HepG2 (cell line): ENCODE measurements around the gene RMI1. TPM values are rescaled to one million over a fixed set of nuclear protein-coding genes. Genes with fewer than 3 reads are reported as not detected.
A peak's percentile ranks its signal among the peaks of the same experiment; 100 is the strongest.

ENCODE experiments used
- BORCS8-MEF2B ChIP-seq: sonication (generic); formaldehyde crosslinking; IDR thresholded peaks from 2 replicates; pipeline ENCODE4 v1.8.0; 2022; ENCODE audit warnings: mild to moderate bottlenecking, missing genetic modification reagents
- CBX5 ChIP-seq: sonication (generic); formaldehyde crosslinking; IDR thresholded peaks from 2 replicates; pipeline ENCODE4 v1.4.0; 2020; ENCODE audit warnings: missing genetic modification reagents, borderline replicate concordance
- E2F5 ChIP-seq: sonication (generic); formaldehyde crosslinking; conservative IDR thresholded peaks from 2 replicates; pipeline ENCODE4 v1.4.0; 2020; ENCODE audit warnings: missing genetic modification reagents
- HHEX ChIP-seq: IDR thresholded peaks from 2 replicates; pipeline ENCODE4 v1.6.1; 2016; ENCODE audit warnings: control low read depth
- HMG20A ChIP-seq: IDR thresholded peaks from 2 replicates; pipeline ENCODE4 v1.6.1; 2016; ENCODE audit warnings: borderline replicate concordance
- HNF4G ChIP-seq, 2 experiments: sonication (generic) in 1 of 2; formaldehyde crosslinking in 1 of 2; IDR thresholded peaks; 2 replicates each; pipeline versions ENCODE4 v1.4.0 to v1.6.1; 2011 to 2020; ENCODE audit warnings: borderline replicate concordance in 2 of 2, low read depth in 2 of 2, mild to moderate bottlenecking in 2 of 2, low read length in 1 of 2, missing genetic modification reagents in 1 of 2, moderate library complexity in 1 of 2
- IKZF5 ChIP-seq: IDR thresholded peaks from 2 replicates; pipeline ENCODE4 v1.6.1; 2018; ENCODE audit warnings: missing genetic modification reagents, mild to moderate bottlenecking, missing compliant biosample characterization
- NAIF1 ChIP-seq: sonication (generic); formaldehyde crosslinking; IDR thresholded peaks from 2 replicates; pipeline ENCODE4 v1.5.0; 2020; ENCODE audit warnings: mild to moderate bottlenecking, missing genetic modification reagents, borderline replicate concordance
- NFAT5 ChIP-seq: sonication (generic); formaldehyde crosslinking; IDR thresholded peaks from 2 replicates; pipeline ENCODE4 v1.4.0; 2020; ENCODE audit warnings: missing genetic modification reagents
- PRPF4 ChIP-seq: fragments of 200-400 bp; formaldehyde crosslinking; IDR thresholded peaks from 2 replicates; pipeline ENCODE4 v1.6.1; 2016; ENCODE audit warnings: low read length, low read depth; ENCODE audit not compliant: poor library complexity, severe bottlenecking
- PTBP1 ChIP-seq: fragments of 200-400 bp; formaldehyde crosslinking; IDR thresholded peaks from 2 replicates; pipeline ENCODE4 v1.6.1; 2018; ENCODE audit warnings: low read length, low read depth; ENCODE audit not compliant: poor library complexity, severe bottlenecking
- STAG1 ChIP-seq: sonication (generic); formaldehyde crosslinking; IDR thresholded peaks from 2 replicates; pipeline ENCODE4 v1.4.0; 2020; ENCODE audit warnings: missing genetic modification reagents
- ZC3H13 ChIP-seq: sonication (generic); formaldehyde crosslinking; IDR thresholded peaks from 2 replicates; pipeline ENCODE4 v1.8.1; 2023; ENCODE audit warnings: mild to moderate bottlenecking, missing genetic modification reagents, moderate library complexity
- ZFAT ChIP-seq: sonication (generic); formaldehyde crosslinking; conservative IDR thresholded peaks from 2 replicates; pipeline ENCODE4 v1.8.1; 2023; ENCODE audit warnings: missing genetic modification reagents, inconsistent platforms
- ZNF331 ChIP-seq: sonication (generic); formaldehyde crosslinking; IDR thresholded peaks from 2 replicates; pipeline ENCODE4 v1.4.0; 2020; ENCODE audit warnings: missing genetic modification reagents
- ZNF34 ChIP-seq: sonication (generic); formaldehyde crosslinking; IDR thresholded peaks from 2 replicates; pipeline ENCODE4 v1.4.0; 2020; ENCODE audit warnings: mild to moderate bottlenecking, missing genetic modification reagents, borderline replicate concordance
- ZNF709 ChIP-seq: sonication (generic); formaldehyde crosslinking; IDR thresholded peaks from 2 replicates; pipeline ENCODE4 v1.5.0; 2020; ENCODE audit warnings: mild to moderate bottlenecking, missing genetic modification reagents
- ZNF720 ChIP-seq: sonication (generic); formaldehyde crosslinking; IDR thresholded peaks from 2 replicates; pipeline ENCODE4 v1.4.0; 2020; ENCODE audit warnings: missing genetic modification reagents
- ZNF781 ChIP-seq: sonication (generic); formaldehyde crosslinking; IDR thresholded peaks from 2 replicates; pipeline ENCODE4 v1.5.1; 2020; ENCODE audit warnings: borderline replicate concordance, mild to moderate bottlenecking, missing genetic modification reagents; ENCODE audit errors: not compliant biosample characterization
- polyA plus RNA-seq, 8 experiments: library from polyadenylated mRNA; depleted of rRNA in 3 of 8; stranded (reverse) in 7 of 8; unstranded in 1 of 8; fragments of >200 nt; fragmentation: Illumina TruSeq in 4 of 8; extraction: Trizol in 4 of 8; gene quantifications; 2 replicates each; pipeline versions ENCODE4 v1.2.1 to v1.2.3, GENCODE V29; 2011 to 2016; ENCODE audit warnings: low read depth in 4 of 8, missing spikeins in 1 of 8, mixed read lengths in 1 of 8; ENCODE audit not compliant: insufficient read depth in 1 of 8
- total RNA-seq, 5 experiments: library from RNA; depleted of rRNA; stranded (reverse); fragments of >200 nt; fragmentation: Illumina TruSeq; extraction: Trizol; gene quantifications; 2 replicates each; pipeline ENCODE4 v1.2.3, GENCODE V29; 2016; ENCODE audit warnings: low read depth in 1 of 5
- TF ChIP-seq, protein P1 (sequence below): sonication (generic); formaldehyde crosslinking; IDR thresholded peaks from 2 replicates; pipeline ENCODE4 v1.4.0; 2020; ENCODE audit warnings: mild to moderate bottlenecking, missing genetic modification reagents
- TF ChIP-seq, protein P2 (sequence below): sonication (generic); formaldehyde crosslinking; IDR thresholded peaks from 2 replicates; pipeline ENCODE4 v1.8.1; 2023; ENCODE audit warnings: mild to moderate bottlenecking, inconsistent platforms, moderate library complexity, missing genetic modification reagents, borderline replicate concordance

The RMI1 gene
- total and polyA plus RNA-seq, 2 of the 13 experiments (the other 11 are each of a cell fraction or from before 2014, with no cell fraction given), result 0.54 to 3.7 TPM

GRCh38 chr9:83956086-83956435 is 24.5 kb upstream of the RMI1 start (continued):
- TF ChIP-seq HNF4G (IDR thresholded peaks at IDR 0.05; ENCODE audit: borderline replicate concordance, low read depth, low read length), result no peak
- TF ChIP-seq HNF4G (CRISPR knock-in tag; IDR thresholded peaks at IDR 0.05; ENCODE audit: borderline replicate concordance, low read depth), result no peak
- TF ChIP-seq ZNF331 (CRISPR knock-in tag), result no peak
- TF ChIP-seq HMG20A, result no peak
- TF ChIP-seq PRPF4, result no peak
- TF ChIP-seq ZNF709 (CRISPR knock-in tag), result no peak
- no peak for TF ChIP-seq E2F5 (CRISPR knock-in tag)
- no peak for TF ChIP-seq ZNF781
- TF ChIP-seq, protein P1, sequence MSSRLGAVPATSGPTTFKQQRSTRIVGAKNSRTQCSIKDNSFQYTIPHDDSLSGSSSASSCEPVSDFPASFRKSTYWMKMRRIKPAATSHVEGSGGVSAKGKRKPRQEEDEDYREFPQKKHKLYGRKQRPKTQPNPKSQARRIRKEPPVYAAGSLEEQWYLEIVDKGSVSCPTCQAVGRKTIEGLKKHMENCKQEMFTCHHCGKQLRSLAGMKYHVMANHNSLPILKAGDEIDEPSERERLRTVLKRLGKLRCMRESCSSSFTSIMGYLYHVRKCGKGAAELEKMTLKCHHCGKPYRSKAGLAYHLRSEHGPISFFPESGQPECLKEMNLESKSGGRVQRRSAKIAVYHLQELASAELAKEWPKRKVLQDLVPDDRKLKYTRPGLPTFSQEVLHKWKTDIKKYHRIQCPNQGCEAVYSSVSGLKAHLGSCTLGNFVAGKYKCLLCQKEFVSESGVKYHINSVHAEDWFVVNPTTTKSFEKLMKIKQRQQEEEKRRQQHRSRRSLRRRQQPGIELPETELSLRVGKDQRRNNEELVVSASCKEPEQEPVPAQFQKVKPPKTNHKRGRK (CRISPR knock-in tag), result peak; percentile 71; the same call in 1 of the 2 replicates
- no peak for TF ChIP-seq STAG1 (CRISPR knock-in tag)
- TF ChIP-seq, protein P2, sequence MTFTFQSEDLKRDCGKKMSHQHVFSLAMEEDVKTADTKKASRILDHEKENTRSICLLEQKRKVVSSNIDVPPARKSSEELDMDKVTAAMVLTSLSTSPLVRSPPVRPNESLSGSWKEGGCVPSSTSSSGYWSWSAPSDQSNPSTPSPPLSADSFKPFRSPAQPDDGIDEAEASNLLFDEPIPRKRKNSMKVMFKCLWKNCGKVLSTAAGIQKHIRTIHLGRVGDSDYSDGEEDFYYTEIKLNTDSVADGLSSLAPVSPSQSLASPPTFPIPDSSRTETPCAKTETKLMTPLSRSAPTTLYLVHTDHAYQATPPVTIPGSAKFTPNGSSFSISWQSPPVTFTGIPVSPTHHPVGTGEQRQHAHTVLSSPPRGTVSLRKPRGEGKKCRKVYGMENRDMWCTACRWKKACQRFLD (CRISPR knock-in tag), result no peak
- no peak for TF ChIP-seq ZFAT (CRISPR knock-in tag)
- 0 out of 2 replicates have a peak, but pooled peaks have one; percentile 49 for TF ChIP-seq NFAT5
- no peak for TF ChIP-seq ZNF720 (CRISPR knock-in tag)
- TF ChIP-seq NAIF1 (CRISPR knock-in tag), result no peak
- no peak for TF ChIP-seq IKZF5 (CRISPR knock-in tag)
- no peak for TF ChIP-seq CBX5
- no peak for TF ChIP-seq ZNF34 (CRISPR knock-in tag)
- no peak for TF ChIP-seq BORCS8-MEF2B (CRISPR knock-in tag)
- TF ChIP-seq HHEX, result no peak
- no peak for TF ChIP-seq ZC3H13
- no peak for TF ChIP-seq PTBP1
